ENCODE data around the gene NR5A2.

The NR5A2 gene

DNA sequence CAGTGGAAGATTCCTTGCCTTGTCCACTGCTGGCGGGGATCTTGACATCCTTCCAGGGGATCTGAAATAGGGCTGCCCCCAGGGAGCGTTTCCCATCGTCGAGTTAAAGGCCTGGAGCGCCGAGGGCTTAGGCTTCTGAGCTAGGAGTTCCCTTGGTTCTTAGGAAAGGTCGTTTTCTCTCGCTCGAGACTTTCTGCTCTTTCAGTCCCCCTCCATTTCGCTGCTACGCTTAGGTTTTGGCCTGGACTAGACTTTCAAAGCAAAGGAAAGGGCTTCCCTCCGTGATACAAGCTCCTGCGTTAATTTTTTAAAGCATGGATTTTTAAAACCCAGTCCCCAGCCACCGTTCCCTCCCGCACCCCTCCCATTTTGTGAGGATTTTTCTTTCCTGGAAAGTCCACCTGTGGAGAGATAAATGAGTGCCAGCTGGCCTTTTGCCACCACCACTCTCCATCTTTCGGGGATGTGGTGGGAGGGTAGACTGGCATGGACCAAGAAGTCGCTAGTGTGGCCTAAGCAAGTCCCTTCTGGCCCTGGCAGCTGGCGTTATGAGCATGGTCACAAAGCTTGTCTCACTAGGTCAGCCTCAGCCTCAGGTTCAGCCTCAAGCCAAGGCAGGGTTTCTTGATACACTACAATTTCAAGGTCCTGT is 9.2 kb downstream of the NR5A2 start:
- DNase-seq: no peak

DNA sequence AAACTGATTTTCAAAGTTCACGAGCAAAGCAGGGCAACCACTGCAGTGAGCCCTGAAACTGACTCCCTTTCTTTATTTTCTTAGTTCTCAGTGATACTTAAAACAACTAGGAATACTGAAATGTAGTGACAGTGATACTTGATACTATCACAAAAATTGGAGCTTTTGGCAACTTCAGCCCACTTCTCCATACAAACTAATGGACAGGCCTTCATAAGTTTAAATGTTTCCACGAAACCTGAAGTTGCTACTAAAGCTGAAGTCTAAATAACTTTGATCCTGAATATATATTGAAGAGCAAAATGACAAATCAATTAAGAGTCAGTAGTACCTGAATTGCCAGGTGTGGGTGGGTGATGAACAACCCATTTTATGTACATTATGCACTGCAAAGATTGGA is 10.0 kb downstream of the NR5A2 start:
- no peak for DNase-seq

DNA sequence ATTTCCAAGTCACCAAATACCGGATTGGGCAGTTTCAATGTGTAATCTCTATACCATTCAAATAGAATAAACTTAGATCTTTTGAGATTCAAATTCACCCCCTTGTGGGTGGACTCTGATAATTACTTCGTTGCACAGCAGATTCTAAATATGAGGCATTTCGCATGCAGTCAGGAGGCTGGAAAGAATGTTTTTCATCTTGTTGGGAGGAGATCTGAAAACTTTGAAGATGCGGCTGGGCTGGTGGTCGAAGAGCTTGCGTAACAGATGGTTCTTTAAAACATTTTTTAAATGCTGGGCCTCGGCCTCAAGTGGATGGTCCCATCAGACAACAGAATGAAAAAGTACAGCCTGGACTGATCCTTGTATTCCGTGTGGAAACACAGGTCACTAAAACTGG is 10.4 kb downstream of the NR5A2 start:
- DNase-seq: no peak

DNA sequence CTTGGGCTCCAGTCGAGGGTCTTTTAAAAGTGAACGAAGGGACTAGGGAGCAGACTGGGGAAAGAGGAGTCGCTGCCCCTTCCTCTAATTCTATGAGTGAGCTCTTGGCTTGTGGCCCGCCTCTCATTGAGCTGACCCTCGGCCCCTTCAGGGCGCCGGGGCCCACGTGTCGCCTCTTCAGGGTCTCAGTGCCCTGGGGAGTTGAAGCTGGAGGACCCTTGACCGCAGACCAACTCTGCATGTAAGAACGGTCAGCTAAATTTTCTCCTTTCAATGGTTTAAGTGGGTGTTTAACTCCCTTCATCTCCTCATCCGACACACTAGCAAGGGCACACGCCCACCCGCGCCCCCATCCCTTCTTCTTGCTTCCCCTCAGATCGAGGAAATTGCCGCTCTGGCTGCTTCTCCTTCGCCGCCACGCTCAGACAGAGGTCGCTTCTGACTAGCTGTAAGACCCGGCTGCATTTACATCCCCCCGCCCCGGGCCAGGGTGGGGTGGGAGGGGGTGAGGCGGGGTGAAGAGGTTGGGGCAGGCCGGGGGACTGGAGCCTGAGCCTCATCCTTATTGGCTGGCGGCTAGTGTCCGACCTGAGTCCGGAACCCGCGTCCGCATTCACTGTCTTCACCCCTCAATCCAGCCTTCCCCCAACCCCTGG is 10.9 kb downstream of the NR5A2 start:
- no peak for DNase-seq

DNA sequence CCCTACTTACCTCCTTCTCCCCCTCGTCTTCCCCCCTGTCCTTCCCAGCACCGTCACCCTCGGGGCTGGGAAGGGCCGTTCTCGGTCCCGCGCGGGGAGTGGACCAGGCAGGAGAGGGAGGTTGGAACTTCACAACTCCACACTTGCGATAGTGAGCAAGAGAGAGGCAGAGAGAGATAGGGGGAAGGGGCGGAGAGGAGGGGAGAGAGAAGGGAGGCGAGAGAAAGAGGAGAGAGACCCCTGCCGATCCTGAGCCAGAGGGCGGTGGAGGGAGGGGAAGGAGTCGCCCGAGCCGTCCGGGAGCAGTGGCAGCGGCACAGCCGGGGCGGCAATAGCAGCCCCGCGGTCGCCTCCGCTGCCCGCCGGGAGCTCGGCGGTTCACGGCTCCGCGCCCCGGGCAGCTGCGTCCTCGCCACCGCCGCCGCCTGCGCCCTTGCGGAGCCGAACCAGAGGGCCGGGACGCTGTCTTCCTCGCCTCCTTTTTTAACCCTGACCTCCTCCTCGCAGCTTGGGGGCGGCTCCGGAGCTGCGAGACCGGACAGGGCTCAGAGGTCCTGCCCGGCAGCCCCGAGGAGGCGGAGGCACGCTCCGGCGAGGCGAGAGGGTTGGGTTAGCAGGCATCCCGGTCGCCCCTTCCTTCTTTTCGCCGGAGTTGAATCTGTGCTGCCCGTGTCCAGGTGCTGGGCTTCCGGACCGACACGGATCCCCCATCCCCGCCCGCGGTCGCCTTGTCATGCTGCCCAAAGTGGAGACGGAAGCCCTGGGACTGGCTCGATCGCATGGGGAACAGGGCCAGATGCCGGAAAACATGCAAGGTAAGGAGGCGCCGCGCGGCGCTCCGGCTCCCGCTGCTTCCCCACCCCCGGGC is 11.7 kb downstream of the NR5A2 start:
- peak; percentile 83 for DNase-seq

DNA sequence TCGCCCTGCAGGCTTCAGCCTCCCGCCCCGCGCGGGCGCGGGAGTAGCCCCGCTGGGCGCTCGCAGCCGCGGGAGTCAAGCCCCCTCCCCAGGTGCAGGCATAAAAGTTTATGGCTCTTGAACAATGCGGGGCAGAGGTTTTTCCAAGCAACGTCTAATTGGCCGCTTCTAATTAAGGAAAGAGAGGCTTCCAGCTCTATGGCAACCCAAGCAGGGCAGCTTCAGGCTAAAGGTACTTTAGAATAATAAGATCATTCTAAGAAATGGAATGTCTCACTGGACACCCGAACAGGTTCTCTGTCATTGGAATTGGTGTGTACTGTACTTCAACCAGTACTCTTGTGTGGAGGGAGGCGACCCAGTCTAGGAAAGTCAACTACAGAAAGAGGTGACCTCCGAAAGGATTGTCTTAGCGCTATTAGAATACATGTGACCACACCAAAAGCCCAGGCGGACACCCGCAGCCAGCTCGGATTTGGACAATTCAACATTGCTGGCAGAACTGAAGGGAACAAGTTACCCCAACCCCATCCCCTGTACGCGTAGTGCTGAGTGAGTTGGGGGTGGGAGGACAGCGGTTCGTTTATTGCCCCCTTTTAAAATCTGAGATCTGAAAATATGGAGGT is 12.5 kb downstream of the NR5A2 start:
- DNase-seq: peak; percentile 63

DNA sequence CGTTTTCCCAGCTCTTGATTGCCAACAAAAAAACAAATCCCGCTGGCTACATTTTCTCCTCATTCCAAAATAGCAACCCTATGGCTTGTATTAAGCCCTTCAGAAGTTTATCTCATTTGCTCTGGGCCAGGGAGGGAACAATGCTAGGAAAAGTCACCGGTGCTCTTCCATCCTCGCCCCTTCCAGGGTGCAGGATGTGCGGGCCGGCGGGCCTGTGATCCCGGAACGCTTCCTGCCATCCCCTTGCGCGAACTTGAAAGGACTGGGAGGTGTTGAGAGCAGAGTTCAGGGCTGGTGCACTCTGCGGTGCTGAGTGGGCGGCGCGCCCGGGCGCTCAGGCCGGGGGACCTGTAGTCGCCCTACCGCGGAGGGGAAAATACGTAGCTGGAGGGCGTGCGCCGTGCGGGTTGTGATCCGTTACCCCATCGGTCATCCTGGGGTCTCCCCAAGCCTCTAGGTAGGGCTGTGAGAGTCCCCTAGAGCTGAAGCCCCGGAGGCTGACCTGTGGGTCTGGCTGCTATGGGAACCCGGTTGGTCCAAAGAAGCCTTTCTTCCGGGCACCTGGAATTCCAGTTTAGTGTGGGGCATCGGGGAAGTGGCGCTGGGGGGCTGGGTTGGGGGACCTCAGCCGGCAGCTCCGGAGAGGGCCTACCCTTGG is 13.1 kb downstream of the NR5A2 start:
- peak; percentile 83 for DNase-seq

DNA sequence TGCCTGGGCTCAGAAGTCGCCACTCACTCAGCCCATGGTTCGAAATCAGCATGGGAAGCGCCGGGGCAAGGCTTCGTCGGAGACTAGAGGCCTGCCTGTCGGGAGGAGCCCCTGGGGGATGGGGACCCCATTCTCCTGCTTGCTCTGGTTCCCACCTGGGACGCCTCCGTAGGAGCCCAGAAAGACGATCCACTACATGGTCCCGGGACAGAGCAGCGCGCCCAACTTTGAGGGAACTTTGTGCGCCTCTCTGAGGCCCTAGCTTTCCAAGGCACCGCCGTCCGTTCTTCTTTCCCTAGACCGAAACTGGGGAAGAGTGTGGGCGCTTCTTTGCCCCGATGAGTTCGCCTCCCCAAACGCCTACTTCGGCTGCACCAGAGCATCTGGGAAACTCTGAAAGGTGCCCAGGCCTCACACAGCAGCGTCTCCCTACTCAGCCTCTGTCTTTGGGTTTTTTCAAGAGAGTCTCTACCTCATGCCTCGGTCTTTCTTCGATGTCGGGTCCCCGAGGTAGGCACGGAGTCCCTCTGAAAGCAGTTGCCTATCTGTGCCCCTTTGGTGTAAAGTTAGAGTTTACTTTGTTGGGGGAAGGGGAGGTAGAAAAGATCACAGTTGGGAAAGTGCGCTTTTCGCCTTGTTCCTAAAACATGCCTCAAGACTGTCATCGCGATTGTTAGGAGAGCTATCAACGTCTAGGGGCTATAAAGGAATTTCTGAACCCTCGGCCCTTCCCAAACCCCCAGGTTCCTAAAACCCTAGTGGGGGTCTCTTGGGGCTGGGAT is 14.0 kb downstream of the NR5A2 start:
- peak; percentile 43 for DNase-seq

DNA sequence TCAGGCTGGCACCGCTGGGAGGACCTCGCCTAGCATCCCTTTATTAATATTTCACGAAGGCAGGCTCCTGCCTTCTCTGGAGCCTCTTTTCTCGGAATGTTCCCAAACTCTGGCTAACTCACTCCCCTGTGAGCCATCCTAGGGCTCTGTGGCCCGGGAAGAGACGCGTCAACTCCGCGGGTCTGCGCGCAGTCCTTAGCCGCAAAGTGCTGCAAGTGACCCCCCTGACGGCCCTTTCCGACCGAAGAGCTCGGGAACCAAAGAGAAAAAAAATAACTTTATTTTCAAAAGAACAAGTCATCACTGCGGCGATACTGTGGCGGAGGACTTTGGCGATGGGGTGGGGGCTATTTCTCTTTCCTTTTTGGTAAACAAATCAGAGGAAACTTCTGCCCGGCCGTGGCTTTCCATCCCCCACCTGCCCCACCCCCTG is 14.6 kb downstream of the NR5A2 start:
- DNase-seq: peak; percentile 44

DNA sequence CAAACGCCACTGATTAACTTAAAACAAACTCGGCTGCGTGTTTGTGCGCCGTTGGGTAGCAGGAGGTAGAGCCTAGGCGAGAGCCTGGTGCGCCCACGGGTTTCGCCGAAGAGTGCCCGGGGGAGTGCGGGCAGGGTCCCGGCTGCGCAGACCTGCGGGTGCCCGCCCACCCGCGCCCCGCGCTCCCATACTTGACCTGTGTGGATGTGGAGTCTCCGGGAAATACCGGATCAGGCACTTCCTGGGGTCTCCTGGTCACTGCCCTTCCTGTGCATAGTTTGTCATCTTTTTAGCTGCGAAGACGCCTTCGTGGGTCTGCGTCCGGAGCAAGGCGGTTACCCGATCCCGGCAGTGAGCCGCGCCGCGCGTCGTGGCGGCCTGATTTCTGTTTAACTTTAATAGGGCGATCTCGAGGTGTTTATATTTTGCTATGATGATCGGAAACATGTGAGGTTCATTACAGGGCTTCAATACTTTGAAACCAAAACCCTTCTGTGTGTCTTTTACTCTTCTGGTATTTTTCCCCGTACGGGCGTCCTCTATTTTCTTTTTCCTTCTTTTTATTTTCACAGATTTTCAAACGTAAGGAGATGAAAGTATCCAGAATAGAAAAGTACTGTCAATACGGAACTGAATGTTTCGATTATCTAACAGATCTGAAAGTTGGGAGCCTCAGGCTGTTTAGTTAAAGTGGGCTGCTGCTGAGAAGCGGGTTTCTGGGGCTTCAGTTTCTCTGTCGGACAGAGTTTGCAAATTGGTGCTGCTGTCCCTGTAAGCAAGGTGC is 15.2 kb downstream of the NR5A2 start:
- peak; percentile 57 for DNase-seq

DNA sequence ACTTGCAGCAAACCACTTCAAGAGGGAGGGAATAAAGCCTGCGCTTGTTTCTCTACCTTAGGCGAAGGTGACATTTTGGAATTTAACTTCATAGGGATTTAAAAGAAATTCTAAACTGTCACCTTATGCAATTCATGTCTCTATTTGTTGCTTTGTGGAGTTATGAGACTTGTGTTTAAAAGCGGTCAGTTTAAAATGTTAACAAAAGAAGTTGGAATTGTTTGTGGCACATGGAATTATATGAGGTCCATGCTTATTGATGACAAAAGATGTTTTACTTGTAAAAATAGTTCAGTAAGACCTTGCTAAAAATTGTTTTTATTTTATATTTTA is 15.8 kb downstream of the NR5A2 start:
- DNase-seq: no peak

DNA sequence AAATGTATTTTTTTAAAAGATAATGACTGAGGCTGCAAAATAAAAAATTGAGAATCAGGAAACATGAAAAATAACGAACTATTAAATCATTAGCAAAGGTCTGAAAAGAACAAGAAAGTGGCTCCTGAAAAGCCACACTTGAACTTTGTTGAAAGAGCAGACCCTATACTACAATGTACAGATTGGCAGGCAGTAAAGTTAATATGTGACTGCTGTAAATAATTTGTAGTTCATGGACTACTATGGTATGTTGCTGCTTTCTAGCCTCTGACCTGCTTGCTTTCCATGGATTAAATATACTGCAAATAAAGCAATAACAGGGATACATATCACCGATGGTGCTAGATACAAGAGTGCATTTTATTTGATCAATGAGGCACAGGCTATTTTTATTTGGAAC is 18.6 kb downstream of the NR5A2 start:
- no peak for DNase-seq

DNA sequence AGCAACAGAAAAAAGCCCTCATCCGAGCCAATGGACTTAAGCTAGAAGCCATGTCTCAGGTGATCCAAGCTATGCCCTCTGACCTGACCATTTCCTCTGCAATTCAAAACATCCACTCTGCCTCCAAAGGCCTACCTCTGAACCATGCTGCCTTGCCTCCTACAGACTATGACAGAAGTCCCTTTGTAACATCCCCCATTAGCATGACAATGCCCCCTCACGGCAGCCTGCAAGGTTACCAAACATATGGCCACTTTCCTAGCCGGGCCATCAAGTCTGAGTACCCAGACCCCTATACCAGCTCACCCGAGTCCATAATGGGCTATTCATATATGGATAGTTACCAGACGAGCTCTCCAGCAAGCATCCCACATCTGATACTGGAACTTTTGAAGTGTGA is 20.7 kb downstream of the NR5A2 start:
- DNase-seq: no peak

DNA sequence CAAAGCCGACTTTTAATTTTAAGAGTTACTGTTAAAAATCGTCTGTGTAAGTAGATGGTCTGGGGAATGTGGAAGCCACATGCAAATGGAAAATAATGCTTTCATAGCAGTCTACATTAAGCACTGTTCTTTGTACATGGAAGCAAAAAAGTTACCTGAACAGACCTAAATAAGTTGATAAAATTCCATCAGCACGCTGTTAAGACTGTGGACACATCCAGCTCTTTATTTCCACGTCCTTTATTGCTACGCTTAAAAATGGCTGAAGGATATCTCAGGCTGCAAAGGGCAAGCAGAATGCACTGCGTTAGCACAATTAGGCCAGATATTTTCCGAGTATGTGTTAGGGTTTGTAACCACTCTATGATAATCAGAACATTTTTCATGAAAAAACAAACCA is 22.3 kb downstream of the NR5A2 start:
- no peak for DNase-seq

DNA sequence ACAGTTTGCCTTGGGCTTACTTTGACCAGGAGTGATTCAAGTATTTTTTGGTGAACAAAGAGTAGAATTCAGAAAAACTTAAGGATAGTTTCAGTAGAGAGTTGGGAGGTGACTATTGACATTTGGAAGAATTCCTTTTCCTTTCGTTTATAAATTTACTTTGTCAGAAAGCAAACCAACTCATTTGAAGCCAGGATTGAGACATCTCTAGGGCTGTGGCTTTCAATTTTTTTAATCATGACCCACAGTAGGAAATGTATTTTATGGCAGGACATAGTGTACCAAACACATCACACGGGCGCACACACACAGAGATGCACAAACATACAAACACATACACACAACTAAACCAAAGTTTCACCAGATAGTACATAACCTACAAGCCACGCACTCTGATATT is 24.1 kb downstream of the NR5A2 start:
- DNase-seq: no peak

DNA sequence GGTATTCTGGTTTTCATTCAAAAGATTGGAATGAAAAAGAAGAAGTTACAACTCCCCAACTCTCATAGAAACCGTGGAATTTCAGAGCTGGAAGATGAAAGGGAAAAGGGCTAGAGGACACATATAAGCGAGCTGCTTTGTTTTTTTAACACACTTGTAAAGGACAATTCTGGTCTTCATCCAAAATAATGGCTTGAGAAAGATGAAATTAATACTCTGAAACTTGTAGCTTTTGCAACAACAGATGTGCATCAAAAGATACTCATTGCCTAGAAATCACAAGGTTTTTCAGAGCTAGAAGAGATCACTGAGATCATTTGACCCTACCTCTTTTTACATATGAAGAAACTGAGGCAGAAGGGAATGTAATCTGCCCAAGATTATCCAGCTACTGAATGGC is 25.6 kb downstream of the NR5A2 start:
- no peak for DNase-seq

DNA sequence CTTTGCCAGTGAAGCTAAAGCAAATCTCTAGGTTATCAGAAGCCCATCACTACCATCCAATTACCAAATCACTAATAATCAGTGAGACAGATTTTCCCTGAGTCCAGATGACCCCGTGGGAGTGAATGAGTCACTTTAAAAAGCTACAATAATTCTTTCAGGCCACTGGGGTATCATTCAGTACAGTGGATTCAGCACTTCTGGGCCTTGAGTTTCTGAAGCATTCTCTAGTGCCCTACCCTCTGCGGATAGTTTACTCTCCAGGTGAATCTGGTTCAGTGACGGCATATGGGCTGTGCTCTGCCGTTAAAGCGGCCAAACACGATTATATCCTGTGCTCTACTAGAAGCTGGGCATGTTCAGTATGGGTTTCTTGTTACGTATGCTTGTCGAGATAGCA is 26.1 kb downstream of the NR5A2 start:
- DNase-seq: no peak

DNA sequence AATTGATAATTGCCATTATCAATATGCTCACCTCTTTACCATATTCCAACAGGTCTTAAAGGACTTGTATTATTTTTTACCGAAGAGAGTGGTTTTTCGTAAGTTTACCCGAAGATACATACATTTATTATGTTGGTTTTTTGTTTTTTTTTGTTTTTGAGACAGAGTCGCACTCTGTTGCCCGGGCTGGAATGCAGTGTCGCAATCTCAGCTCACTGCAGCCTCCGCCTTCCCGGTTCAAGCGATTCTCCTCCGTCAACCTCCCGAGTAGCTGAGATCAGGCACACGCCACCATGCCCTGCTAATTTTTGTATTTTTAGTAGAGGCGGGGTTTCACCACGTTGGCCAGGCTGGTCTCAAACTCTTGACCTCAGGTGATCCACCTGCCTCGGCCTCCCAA is 30.8 kb downstream of the NR5A2 start:
- no peak for DNase-seq

DNA sequence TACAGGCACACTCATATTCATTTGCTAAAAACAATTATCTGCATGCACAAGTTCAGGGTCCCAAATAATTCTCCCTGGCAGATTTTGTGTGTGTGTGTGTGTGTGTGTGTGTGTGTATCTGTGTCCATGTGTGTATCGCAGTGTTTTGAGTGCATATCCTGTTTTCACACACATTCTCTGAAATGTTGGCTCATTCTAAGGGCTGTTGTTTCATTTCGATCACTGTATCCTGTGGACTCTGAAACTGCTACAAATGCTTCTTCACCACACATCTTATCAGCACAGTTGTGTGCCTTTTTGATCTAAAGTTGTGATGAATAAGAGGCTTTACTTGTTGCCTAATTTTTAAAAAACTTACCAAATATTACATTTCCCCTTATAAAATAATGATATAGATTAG is 34.6 kb downstream of the NR5A2 start:
- DNase-seq: no peak

DNA sequence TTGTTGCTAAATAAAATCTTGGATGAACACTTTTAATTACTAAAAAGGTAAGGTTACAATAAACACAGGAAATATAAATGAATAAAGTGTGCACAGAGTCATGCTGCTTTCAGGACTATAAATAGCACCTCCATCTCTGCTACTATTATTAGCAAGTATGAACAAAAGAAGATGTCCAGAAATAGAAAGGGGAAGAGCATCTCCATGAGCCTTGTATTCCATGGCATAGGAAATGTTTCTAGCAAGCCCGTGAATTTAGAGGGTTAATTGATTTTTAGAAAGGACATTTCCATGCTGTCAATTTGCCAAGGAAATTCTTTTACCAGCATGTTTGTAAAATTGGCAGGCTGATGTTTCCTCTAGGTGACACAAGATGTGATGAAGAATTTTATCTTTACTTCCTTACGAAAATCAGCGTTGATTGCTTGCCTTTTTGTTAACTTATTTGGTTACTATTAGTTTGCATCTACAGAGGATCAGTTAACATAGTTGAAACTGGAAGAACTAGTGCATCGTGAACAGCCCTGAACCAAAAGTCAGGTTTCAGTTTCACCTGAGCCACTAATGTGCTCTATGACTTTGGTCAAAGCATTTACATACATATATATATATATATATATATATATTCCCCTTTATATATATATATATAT is 45.3 kb downstream of the NR5A2 start:
- DNase-seq: no peak

DNA sequence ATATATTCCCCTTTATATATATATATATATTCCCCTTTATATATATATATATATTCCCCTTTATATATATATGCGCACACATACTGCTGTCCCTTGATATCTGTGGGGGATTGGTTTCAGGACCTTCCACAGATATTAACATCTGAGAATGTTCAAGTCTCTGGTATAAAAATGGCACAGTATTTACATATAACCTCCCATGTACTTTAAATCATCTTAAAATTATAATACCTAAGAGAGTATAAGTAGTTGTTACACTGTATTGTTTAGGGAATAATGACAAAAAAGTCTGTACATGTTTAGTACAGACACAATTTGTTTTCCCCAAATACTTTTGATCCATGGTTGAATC is 45.8 kb downstream of the NR5A2 start:
- no peak for DNase-seq
